CD4-positive, alpha-beta memory T cell (primary cell): ENCODE data around the gene DENND1C. TPM values are rescaled to one million over a fixed set of nuclear protein-coding genes. Genes with fewer than 3 reads are reported as not detected.

Source experiments
- CTCF ChIA-PET: fragments of 350-600 bp; sonication (Branson Sonifier 250); formaldehyde crosslinking; loops from one replicate; lab custom pipeline; 2021; ENCODE audit warnings: inconsistent platforms; ENCODE audit not compliant: partially characterized antibody; lab: Charles Lee
- POLR2A ChIA-PET: fragments of 350-600 bp; sonication (Branson Sonifier 250); formaldehyde crosslinking; loops from one replicate; lab custom pipeline; 2021; ENCODE audit not compliant: partially characterized antibody; lab: Charles Lee
- DNase-seq, 5 donors: peaks; one replicate each; pipeline versions ENCODE4 v3.0.0 to v3.0.0-alpha.2; 2020 to 2022; ENCODE audit warnings: mixed read lengths in 1 of 5
- H3K27ac ChIP-seq: one replicate; pipeline ENCODE4 v1.7.0; 2013; ENCODE audit warnings: low read depth, low read length
- H3K27me3 ChIP-seq: 2 replicates; pipeline ENCODE4 v1.7.0; 2013; ENCODE audit warnings: mild to moderate bottlenecking, low read length, moderate library complexity; ENCODE audit not compliant: insufficient read depth
- H3K36me3 ChIP-seq: 2 replicates; pipeline ENCODE4 v1.7.0; 2013; ENCODE audit warnings: mild to moderate bottlenecking, low read length, moderate library complexity; ENCODE audit not compliant: insufficient read depth
- H3K4me1 ChIP-seq: 2 replicates; pipeline ENCODE4 v1.7.0; 2013; ENCODE audit warnings: mild to moderate bottlenecking, low read length, moderate library complexity; ENCODE audit not compliant: insufficient read depth
- H3K4me3 ChIP-seq, 2 donors: one replicate each; pipeline ENCODE4 v1.7.0; 2013; ENCODE audit warnings: low read length in 2 of 2, mild to moderate bottlenecking in 1 of 2
- H3K9me3 ChIP-seq, 2 donors: one replicate each; pipeline ENCODE4 v1.7.0; 2013; ENCODE audit warnings: low read length in 2 of 2, control low read depth in 1 of 2; ENCODE audit not compliant: control insufficient read depth in 1 of 2
- H3K27ac Mint-ChIP-seq, 7 donors: one replicate each; pipeline ENCODE4 v1.8.0; 2020 to 2021; ENCODE audit warnings: mixed read lengths in 7 of 7, mild to moderate bottlenecking in 6 of 7, inconsistent platforms in 3 of 7, moderate library complexity in 3 of 7
- H3K27me3 Mint-ChIP-seq, 2 donors: one replicate each; pipeline ENCODE4 v1.8.0; 2020 to 2021; ENCODE audit warnings: mixed read lengths in 2 of 2
- H3K36me3 Mint-ChIP-seq, 2 donors: one replicate each; pipeline ENCODE4 v1.8.0; 2020 to 2021; ENCODE audit warnings: mixed read lengths in 2 of 2, inconsistent platforms in 1 of 2, mild to moderate bottlenecking in 1 of 2
- H3K4me1 Mint-ChIP-seq, 4 donors: one replicate each; pipeline ENCODE4 v1.8.0; 2020 to 2021; ENCODE audit warnings: mixed read lengths in 4 of 4, mild to moderate bottlenecking in 1 of 4
- H3K4me3 Mint-ChIP-seq, 8 donors: one replicate each; pipeline ENCODE4 v1.8.0; 2020 to 2021; ENCODE audit warnings: mixed read lengths in 8 of 8, mild to moderate bottlenecking in 7 of 8, moderate library complexity in 6 of 8, inconsistent platforms in 3 of 8
- H3K9me3 Mint-ChIP-seq, 8 donors: one replicate each; pipeline ENCODE4 v1.8.0; 2020 to 2021; ENCODE audit warnings: mixed read lengths in 8 of 8, mild to moderate bottlenecking in 5 of 8, inconsistent platforms in 3 of 8, moderate library complexity in 1 of 8
- intact Hi-C: fragments of 100-400 bp; cut with micrococcal nuclease; formaldehyde crosslinking; loops from one replicate; pipeline ENCODE4 v1.15.1; 2023
- polyA plus RNA-seq, 2 donors: library from polyadenylated mRNA; unstranded; fragments of 300-500 nt; fragmentation: Illumina TruSeq; gene quantifications; one replicate each; pipeline ENCODE4 v1.2.3, GENCODE V29; 2021
- total RNA-seq, 2 experiments: library from RNA; stranded (reverse); gene quantifications; one replicate each; pipeline ENCODE4 v1.2.3, GENCODE V29; 2021

DENND1C gene
- total and polyA plus RNA-seq, 4 experiments from 2014 or later: 39.6 to 113 (median 91.6) TPM

GRCh38 chr19:6460099-6460884, 21.3 kb downstream of the DENND1C start:
- Mint-ChIP-seq H3K4me1 (peaks cover 12 to 45% (median 25%) of the 10 kb centered on the region in 4 donors), H3K9me3 (peaks cover 0 to 7% (median under 1%) of the 10 kb centered on the region in 8 donors), H3K27ac (peak overlapping the region; percentile 86 to 99 (median 93)), H3K36me3 (peaks cover 11 to 13% of the 10 kb centered on the region in 2 donors), H3K27me3 (no peaks in the 10 kb centered on the region), H3K4me3 (peak overlapping the region; percentile 93 to 99 (median 96))
- Histone ChIP-seq H3K36me3 (peaks cover 1% of the 10 kb centered on the region), H3K4me1 (peaks cover 24% of the 10 kb centered on the region), H3K27ac (peak overlapping the region; percentile 70), H3K9me3 (peaks cover 0 to 1% of the 10 kb centered on the region in 2 donors), H3K27me3 (no peaks in the 10 kb centered on the region), H3K4me3 (peak overlapping the region; percentile 85 to 90)
- ChIA-PET CTCF (interaction anchor here (0.7 to 1.1 kb wide), 4 partner anchors 21 to 1180 kb away, joined by 3 to 4 read pairs (median 4); partner anchors contain the start of gene DENND1C), POLR2A (interaction anchor here (0.7 to 3.5 kb wide), 5 partner anchors 21 to 99 kb away, joined by 3 to 35 read pairs (median 5); partner anchors contain the start of genes CLPP, DENND1C, KHSRP and TUBB4A)
- intact Hi-C loops: loop anchor here (1.0 to 2.0 kb wide), 8 partner anchors 21 to 403 kb away; partner anchors contain the start of genes ALKBH7, CLPP, DENND1C and TRIP10
- DNase-seq: peak; percentile 97 to 98 (median 97)

GRCh38 chr19:6459262-6460098, 22.1 kb downstream of the DENND1C start, which contains the start of gene SLC25A23:
SLC25A23 (minus strand) TSS chr19:6459792; CDS start chr19:6459628, 164 bp downstream.
- Mint-ChIP-seq H3K36me3 (peaks cover 18 to 19% of the 10 kb centered on the region in 2 donors), H3K27me3 (no peaks in the 10 kb centered on the region), H3K4me3 (peak within 1 kb of the TSS; percentile 93 to 99 (median 96)), H3K9me3 (peaks cover 0 to 15% (median 1%) of the 10 kb centered on the region in 8 donors), H3K4me1 (peaks cover 12 to 39% (median 20%) of the 10 kb centered on the region in 4 donors), H3K27ac (peak within 1 kb of the TSS; percentile 86 to 99 (median 93))
- ChIA-PET CTCF (interaction anchor here (1.1 kb wide), 1 partner anchor 22 kb away, joined by 3 read pairs; the partner anchor contains the start of gene DENND1C), POLR2A (interaction anchor here (1.0 to 3.5 kb wide), 7 partner anchors 22 to 1460 kb away, joined by 3 to 35 read pairs (median 4); partner anchors contain the start of genes CLPP, DENND1C, GTF2F1 and KHSRP)
- Histone ChIP-seq H3K27ac (peak within 1 kb of the TSS; percentile 70), H3K4me1 (peaks cover 19% of the 10 kb centered on the region), H3K9me3 (peaks cover 0 to 9% of the 10 kb centered on the region in 2 donors), H3K27me3 (no peaks in the 10 kb centered on the region), H3K4me3 (peak within 1 kb of the TSS; percentile 85 to 90), H3K36me3 (peaks cover 9% of the 10 kb centered on the region)
- intact Hi-C loops: loop anchor here (1.0 to 2.0 kb wide), 8 partner anchors 22 to 404 kb away; partner anchors contain the start of genes ALKBH7, CLPP, DENND1C and TRIP10
- peak; percentile 40 to 70 (median 46) for DNase-seq

GRCh38 chr19:6458695-6459261, 22.8 kb downstream of the DENND1C start:
- H3K9me3 Mint-ChIP-seq: peaks cover 0 to 19% (median 3%) of the 10 kb centered on the region in 8 donors
- H3K27ac Mint-ChIP-seq: peak overlapping the region; percentile 57 to 91 (median 84)
- Histone ChIP-seq H3K36me3 (peaks cover 14% of the 10 kb centered on the region), H3K4me1 (peaks cover 12% of the 10 kb centered on the region), H3K4me3 (peak overlapping the region in 1 of 2 donors; percentile 85), H3K9me3 (peaks cover 0 to 16% of the 10 kb centered on the region in 2 donors), H3K27me3 (no peaks in the 10 kb centered on the region), H3K27ac (no peak overlapping the region)
- no peaks in the 10 kb centered on the region for H3K27me3 Mint-ChIP-seq
- peaks cover 22 to 25% of the 10 kb centered on the region in 2 donors for H3K36me3 Mint-ChIP-seq
- peak overlapping the region; percentile 76 to 91 (median 88) for H3K4me3 Mint-ChIP-seq
- CTCF ChIA-PET: no interaction called here
- intact Hi-C loops: no loop called here
- POLR2A ChIA-PET: interaction anchor here (1.0 to 3.5 kb wide), 8 partner anchors 22 to 1461 kb away, joined by 3 to 35 read pairs (median 4); partner anchors contain the start of genes CLPP, DENND1C, GTF2F1 and KHSRP
- no peak for DNase-seq
- H3K4me1 Mint-ChIP-seq: peaks cover 9 to 35% (median 16%) of the 10 kb centered on the region in 4 donors

GRCh38 chr19:6457958-6458694, 23.5 kb downstream of the DENND1C start:
- Histone ChIP-seq H3K9me3 (peaks cover 0 to 18% of the 10 kb centered on the region in 2 donors), H3K4me1 (peaks cover 11% of the 10 kb centered on the region), H3K4me3 (no peak overlapping the region), H3K27me3 (no peaks in the 10 kb centered on the region), H3K27ac (no peak overlapping the region), H3K36me3 (peaks cover 14% of the 10 kb centered on the region)
- ChIA-PET CTCF (no interaction called here), POLR2A (interaction anchor here (1.1 to 3.5 kb wide), 5 partner anchors 23 to 1462 kb away, joined by 3 to 35 read pairs (median 4); partner anchors contain the start of genes DENND1C, KHSRP, SNAPC2 and VAV1)
- peaks cover 26 to 29% of the 10 kb centered on the region in 2 donors for H3K36me3 Mint-ChIP-seq
- peak overlapping the region; percentile 76 to 91 (median 88) for H3K4me3 Mint-ChIP-seq
- peaks cover 0 to 22% (median 4%) of the 10 kb centered on the region in 8 donors for H3K9me3 Mint-ChIP-seq
- H3K4me1 Mint-ChIP-seq: peaks cover 9 to 34% (median 15%) of the 10 kb centered on the region in 4 donors
- intact Hi-C loops: no loop called here
- peak overlapping the region in 5 of 7 donors; percentile 81 to 91 (median 84) for H3K27ac Mint-ChIP-seq
- DNase-seq: no peak
- H3K27me3 Mint-ChIP-seq: no peaks in the 10 kb centered on the region

GRCh38 chr19:6455924-6456323, 25.7 kb downstream of the DENND1C start:
- peaks cover 14% of the 10 kb centered on the region for H3K36me3 ChIP-seq
- Mint-ChIP-seq H3K4me1 (peaks cover 9 to 23% (median 15%) of the 10 kb centered on the region in 4 donors), H3K27ac (no peak overlapping the region), H3K4me3 (peak overlapping the region in 1 of 8 donors; percentile 25), H3K36me3 (peaks cover 32 to 41% of the 10 kb centered on the region in 2 donors), H3K27me3 (no peaks in the 10 kb centered on the region), H3K9me3 (peaks cover 0 to 22% (median 4%) of the 10 kb centered on the region in 8 donors)
- CTCF ChIA-PET: no interaction called here
- H3K27me3 ChIP-seq: no peaks in the 10 kb centered on the region
- H3K4me3 ChIP-seq: no peak overlapping the region
- peaks cover 11% of the 10 kb centered on the region for H3K4me1 ChIP-seq
- POLR2A ChIA-PET: interaction anchor here (0.9 kb wide), 1 partner anchor 95 kb away, joined by 3 read pairs; no protein-coding TSS in a partner anchor
- no peak for DNase-seq
- H3K9me3 ChIP-seq: peaks cover 0 to 18% of the 10 kb centered on the region in 2 donors
- intact Hi-C loops: no loop called here
- no peak overlapping the region for H3K27ac ChIP-seq
